ENCODE data around the gene TADA2B. TPM values are rescaled to one million over a fixed set of nuclear protein-coding genes. Genes with fewer than 3 reads are reported as not detected.
A peak's percentile ranks its signal among the peaks of the same experiment; 100 is the strongest.

TADA2B gene
- total RNA-seq, 1 donor from 2014 or later: 12.5 TPM

DNA sequence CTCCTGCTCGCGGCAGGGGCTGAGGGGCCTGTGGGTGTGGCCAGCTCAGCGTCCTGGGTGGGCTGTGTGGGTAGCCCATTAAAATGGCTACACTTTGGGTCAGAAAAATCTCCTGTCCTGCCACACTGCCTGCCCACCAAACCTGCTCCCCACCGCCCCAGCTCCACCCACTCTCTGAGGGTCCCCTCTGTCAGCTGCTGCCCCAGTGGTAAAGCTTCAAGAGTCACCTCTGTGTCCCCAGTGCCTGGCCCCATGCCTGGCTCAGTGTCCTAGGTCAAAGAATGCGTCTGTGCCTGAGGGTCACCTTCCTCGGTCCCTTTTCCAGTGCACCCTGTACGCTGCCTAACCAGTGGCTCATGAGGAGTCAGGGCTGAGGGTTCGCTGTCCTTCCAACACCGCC, 24.9 kb upstream of the TADA2B start:
- ATAC-seq: no peak

DNA sequence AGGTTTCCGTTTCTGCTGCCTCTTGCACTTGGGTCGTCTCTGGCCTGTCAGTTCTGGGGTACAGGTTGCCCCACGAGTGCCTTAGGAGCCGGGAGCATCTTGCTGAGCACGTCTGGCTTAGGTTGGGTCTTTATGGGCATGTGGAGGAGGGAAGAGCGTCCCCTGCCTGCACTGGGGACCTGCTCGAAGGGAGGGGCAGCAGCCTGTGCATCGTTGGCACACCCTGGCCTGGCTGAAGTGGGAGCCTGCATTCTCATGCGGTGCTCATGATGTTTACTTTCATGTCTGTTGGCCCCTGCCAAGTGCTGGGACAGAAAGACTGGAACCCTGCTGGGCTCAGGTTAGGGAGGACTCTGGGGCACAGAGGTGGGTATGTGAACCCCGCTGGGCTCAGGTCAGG, 23.8 kb upstream of the TADA2B start:
- ATAC-seq: no peak

DNA sequence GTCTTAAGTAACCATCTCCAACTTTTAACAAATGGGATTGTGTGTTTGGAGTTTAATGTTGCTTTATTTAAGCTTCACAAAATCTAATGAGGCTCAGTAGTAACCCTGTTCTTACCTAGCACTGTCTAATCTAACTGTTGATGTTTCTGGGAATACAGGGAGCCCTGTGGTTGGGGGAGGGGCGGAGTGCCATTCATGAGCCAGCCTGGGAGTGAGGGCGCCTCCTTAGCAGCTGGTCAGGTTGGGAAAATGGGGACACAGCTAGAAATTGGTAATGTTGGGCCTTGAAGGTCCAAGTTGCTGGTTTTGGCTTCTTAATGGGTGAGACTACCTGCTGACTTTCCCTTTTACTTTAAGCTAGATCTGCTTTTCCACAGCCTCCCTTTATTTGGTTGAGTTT, 22.9 kb upstream of the TADA2B start:
- ATAC-seq: no peak

DNA sequence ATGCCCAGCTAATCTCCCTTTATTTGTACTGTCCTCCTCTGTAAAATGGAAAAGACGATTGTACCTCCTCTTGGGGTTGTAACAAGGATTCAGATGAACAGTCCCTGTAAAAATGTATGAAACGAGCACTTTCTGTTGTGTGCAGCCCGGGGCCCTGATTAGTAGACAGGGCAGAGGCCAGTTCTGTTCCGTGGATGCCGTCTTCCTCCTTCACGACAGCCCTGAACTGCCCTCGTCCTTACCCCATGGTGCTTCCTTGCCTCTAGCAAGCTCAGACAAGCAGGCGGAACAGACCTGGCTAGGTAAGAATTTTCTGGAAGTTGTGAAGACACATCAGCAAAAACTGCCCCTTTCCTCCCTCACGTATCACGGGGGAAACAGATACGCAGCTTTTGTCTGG, 22.3 kb upstream of the TADA2B start:
- no peak for ATAC-seq

DNA sequence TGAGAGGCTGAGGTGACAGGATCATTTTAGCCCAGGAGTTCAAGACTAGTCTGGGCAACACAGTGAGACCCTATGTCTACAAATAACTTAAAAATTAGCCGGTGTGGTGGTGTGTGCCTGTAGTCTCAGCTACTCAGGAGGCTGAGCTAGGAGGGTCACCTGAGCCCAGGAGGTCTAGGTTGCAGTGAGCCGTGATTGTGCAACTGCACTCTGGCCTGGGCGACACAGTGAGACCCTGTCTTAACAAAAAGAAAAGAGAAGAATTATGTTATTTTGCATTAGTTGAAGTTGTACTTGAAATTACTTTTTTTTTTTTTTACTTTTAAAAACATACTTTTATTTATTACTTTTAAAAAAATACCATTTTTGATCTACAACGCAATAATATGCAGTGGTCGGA, 21.8 kb upstream of the TADA2B start:
- no peak for ATAC-seq

DNA sequence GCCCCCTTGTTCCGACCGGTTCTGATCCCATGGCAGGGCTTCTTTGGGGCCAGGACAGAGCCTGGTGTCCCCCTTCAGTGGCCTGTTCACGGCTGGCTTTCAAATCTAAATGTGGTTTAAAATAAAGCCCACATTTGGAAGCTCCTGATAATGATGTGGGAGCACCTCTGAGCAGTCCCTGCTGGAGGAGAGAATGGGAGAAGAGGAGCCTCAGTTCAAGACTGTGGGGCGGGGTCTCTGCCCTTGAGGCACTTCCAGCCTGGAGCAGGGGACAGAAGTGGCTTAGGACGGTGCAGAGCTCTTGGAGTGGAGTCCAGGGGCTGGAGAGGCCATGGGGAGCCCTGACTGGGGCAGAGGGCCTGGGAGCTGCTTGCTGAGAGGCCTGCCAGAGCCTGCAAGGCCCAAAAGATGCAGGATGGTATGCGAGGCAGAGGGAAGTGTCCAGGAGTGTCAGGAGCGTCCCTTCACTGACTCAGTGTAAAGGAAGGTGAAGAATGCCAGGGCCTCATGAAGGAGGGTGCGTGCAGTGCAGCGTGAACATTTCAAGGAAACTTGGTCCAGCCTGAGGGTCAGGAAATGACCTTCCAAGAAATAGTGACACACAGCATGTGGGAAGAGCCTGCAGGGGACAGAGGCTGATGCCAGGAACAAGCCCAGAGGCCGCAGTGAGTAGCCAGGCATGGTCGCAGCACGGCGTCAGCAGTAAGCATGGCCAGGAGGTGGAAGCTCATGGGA, 21.1 kb upstream of the TADA2B start:
- ATAC-seq: peak; percentile 76

DNA sequence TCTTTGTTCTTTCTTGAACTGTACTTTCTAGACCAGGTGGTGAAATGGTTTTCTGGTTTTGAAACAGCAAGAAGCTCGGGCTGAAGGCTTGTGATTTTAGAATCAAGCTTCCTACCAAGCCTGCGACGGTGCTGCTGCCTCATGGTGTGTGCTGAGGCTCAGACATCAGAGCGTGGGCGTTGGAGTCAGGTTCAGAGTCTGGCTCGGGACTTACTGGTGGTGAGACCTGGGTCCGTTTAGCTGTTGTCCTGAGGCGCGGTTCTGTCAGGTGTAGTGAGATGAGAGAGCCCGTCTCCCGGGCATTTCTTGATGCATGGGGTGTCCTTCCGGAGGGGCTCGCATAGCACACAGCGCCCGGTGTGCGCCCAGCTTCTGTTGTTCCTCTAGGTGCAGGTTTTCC, 19.7 kb upstream of the TADA2B start:
- no peak for ATAC-seq

DNA sequence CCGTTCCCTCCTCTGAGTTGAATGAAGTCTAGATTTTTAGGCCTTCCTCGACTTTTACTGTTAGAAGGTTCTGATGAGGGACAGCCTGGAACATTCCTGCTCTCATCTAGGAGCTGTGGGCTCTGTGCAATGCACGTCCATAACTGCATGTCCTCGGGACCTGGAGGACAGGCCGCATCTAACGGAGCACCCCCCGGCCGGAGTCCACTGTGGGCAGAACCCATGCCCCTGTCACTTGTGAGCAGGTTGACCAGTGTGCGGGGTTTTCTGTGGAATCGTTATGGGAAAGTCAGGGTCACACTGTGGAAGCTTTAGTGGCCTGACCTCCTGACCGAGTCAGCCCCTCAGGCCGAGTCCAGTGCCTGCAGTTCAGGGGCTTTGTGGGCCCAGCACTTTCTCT, 19.3 kb upstream of the TADA2B start:
- ATAC-seq: no peak

DNA sequence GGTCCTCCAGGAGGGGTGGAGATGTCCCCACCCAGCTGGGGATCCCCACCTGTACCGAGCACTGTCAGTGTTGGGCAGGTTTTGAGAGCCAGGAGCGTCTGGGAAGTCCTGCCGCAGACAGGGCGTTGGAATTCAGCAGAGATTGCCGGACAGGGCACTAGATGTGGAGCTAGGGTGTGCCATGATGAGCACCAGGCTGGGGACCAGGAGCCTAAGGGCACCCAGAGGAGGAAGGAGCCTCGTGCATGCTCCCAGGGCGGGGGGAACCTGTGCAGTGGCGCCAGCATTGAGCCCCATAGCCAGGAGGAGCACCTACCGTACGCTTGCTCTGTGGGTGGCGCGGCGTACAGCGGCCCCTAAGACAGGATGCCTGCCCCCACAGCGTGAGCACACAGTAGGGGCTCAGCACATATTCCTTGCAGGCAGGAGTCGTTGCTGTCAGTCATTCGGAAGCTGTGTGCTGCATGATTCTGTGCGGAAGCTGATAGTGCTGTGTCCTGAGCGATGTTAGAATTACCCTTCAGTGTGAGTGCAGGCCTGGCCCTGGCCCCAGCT, 18.8 kb upstream of the TADA2B start:
- ATAC-seq: no peak

DNA sequence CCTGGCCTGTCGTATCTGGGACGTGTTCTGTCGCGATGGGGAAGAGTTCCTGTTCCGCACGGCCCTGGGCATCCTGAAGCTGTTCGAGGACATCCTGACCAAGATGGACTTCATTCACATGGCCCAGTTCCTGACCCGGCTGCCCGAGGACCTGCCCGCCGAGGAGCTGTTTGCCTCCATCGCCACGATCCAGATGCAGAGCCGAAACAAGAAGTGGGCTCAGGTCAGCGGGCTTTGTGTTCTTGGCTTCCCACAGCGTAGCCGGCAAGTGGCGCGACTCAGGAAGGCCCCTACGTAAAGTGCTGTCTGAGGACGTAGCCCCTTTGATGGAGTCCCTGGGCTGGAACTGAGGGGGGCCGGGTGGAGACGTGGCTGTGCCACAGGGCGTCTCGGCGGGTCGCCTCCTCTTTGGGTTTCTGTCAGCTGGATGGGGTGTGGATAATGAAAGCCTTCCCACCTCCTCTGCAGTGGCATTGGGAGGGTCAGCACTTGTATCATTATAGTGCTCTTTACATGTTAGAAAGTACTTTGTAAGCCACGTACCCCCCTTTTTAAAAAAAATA, 18.1 kb upstream of the TADA2B start:
- no peak for ATAC-seq

DNA sequence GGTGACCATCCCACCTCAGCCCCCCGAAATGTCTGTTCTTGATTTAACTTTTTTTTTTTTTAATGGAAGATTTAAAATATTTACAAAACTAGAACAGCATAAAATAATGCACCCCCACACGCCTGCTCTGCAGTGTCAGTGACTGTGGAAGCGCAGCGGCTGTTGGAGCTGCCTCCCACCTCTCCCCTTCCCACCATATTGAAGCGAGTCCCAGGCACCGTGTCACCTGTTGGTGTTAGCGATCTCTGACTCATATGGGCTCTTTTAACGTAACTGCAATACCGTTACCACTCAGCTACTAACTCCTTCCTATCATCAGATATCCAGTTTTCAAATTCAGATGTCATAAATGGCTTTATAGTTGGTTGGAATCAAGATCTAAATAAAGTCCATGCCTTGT, 17.1 kb upstream of the TADA2B start:
- no peak for ATAC-seq

DNA sequence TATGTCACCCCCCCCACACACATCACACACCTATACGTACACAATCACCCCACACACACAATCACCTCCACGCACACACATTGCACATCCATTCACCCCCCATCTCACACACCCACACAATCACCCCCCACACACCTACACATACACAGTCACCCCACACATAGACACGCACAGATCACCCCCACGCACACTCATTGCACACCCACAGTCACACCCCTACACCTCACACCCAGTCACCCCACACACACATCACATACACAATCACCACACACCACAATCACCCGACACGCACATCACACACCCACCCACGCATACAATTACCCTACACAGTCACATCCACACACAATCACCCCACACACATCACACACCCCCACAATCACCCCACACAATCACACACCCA, 15.9 kb upstream of the TADA2B start:
- no peak for ATAC-seq

DNA sequence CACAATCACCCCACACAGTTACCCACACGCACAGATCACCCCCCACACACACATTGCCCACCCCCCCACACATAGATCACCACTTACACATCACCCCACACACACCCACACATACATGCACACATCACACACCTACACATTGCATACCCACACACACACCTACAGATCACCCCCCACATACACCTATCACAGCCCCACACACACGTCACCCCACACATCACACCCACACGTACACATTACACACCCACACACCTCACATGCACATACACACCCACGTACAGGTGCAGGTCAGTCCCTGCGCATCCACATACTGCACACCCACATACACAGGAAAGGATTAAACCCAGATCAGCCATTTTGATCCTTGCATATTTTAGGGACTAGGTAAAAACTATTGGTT, 15.3 kb upstream of the TADA2B start:
- ATAC-seq: no peak

DNA sequence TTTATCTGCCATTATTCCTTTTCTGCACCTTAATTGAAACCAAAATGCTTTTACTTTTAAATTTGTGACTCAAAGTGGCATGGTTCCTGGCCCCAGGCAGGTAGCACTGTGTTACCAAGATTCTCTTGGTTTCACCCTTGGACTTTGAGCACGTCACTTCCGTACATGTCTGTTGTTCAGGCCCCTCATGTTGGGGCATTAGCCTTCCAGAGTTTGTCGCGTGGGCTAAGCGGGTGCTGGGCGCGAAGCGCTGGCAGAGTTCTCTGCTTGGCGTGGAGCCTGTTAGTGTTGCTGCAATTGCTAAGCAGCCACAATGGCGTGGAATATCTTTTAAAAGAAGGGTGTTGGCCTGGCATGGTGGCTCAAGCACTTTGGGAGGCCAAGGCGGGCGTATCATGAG, 14.0 kb upstream of the TADA2B start:
- ATAC-seq: no peak

DNA sequence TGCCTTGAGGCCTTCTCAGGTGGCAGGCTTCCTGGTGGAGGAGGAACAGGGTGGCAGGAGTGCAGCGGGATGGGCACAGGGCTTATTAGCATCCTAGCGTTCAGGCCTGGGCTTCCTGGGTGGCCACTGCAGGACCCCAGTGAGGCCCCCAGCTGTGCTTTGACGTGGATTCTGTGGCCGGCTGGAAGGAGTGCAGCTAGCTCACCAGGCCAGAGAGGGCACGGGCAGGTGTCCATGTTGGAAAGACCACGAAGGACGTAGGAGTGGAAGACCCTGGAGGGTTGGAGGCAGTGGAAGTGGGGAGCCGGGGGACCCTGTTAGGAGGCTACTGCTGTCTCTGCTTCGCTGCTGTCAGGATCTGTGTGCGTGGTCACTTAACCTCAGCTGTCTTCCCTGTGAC, 13.3 kb upstream of the TADA2B start:
- no peak for ATAC-seq

DNA sequence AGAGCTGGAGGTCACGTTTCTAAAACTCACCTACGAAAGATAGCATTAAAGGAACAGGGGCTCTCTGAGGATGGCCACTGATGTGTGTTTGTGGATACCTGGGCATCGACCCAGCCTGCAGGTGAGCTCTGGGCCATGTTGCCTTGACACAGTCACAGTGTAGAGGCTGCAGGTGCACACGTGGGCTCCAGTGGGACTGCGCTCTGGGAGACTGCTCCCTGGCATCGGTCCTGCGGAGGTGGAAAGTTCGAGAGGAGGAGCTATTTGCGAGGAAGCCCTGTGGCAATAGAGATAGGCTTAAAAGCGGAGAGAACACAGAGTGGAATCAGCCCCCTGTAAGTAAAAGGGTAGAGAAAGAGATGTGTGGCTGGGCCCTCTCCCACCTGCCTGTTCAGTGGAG, 12.3 kb upstream of the TADA2B start:
- ATAC-seq: no peak

DNA sequence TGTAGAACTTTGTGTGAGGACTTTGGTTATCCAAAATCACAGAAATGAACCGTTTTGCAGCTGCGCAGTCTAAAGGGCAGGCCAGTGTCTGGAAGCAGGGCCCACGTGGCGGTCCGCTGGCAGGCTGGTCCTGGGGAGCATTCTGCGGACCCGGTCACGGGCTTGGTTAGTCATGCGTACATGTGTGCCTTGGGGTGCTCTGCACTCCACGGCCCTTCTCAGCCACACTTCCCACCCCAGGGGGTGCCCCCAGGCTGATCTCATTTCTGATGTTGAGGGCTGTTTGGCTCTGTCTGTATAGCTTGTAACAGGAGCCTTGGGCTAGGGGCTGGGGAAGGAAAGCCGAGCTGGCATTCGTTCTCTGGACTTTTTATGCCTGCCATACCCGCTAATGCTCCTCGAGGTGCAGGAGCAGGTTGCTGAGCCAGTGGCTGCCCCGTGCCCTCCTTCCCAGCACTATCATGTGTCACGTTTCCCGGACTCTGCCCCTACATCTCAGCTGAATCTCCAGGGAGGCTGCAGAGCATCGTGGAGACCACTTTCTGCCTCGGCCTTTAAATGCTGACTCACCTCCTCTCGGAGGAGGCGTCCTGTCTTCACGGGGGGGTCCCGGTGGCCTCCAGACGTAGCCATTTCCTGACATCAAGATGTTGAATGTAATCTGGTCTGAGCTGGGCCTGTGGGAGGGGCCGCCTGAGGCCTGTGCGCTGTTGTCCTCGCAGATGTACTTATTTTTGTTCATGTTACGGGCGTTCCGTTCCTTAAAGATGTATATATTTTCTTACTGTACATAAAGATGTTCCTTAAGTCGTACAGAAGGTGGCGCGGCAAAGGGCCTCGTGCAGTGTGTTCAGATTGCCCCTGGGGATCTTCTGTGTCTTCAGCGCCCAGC, 11.4 kb upstream of the TADA2B start:
- no peak for ATAC-seq

DNA sequence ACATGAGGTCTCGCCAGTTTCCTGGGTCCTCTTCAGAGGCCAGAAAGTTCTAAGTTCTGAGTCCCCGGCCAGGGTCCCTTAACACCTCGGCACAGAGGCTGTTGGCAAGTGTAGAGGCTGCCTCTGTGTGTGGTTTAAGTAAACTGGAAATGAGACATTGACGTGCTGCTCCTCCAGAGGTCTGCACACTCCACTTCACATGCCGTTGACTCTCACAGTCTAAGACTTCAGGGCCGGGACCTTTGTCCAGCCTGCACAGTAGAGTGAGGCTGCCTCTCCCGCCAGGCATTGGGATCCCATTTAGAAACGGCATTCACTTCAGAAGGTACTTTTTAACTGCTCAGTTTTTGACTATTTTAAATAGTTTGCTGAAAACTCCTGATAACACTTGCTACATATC, 10.6 kb upstream of the TADA2B start:
- ATAC-seq: no peak

DNA sequence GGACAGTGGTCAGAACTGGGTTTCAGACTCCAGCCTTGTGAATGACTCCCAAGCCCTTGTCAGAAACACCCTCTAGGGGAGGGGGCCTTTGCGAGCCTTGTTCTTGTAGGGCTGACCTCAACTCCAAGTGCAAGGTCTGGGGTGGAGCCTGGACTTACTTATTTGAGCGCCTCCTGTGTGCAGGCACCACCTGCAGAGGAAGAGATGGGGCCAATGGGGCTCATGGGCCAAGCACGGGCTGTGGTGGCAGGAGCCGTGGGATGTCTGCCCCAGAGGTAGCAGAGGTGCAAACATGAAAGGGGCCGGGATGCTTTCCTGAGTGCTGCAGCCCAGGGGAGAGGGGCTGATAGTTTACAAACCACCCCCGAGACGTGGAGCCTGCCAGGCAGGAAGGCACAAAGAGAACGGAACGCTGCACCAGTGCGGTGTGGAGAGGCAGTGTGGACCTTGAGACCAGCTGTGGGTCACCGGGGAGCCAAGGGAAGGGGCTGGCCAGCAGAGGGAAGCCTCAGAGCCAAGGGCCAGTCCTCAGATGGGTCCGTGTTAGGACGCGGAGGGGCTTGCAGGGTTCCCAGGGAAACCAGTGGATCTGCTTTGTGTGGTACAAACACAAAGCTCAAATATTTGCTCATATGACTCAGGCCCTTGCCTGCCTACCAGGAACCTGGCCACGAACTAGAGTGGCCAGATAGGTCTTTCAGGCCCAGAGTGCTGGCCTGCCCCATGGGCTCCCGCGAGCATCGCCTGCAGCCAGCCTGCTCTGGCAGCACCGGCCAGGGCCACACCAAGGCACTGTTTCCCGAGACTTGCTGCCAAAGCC, 8.7 kb upstream of the TADA2B start:
- peak; percentile 62 for ATAC-seq

DNA sequence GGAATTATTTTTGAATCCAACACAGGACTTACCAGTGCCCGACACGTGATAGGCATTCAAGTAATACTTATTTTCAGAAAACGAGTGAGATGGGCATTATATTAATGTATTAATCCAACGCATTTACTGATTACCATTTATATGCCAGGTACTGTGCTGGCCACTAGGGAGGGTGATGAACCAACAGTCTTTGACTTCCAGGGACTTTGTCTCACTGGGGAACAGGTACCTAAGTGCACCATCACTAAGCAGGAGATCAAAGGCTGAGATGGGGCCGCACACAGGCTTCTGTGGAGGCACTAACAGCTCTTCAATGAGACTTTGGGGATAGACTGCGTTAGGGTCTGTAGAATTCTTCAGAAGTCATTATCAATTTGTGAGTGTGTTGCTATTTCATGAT, 5.7 kb upstream of the TADA2B start:
- ATAC-seq: no peak

DNA sequence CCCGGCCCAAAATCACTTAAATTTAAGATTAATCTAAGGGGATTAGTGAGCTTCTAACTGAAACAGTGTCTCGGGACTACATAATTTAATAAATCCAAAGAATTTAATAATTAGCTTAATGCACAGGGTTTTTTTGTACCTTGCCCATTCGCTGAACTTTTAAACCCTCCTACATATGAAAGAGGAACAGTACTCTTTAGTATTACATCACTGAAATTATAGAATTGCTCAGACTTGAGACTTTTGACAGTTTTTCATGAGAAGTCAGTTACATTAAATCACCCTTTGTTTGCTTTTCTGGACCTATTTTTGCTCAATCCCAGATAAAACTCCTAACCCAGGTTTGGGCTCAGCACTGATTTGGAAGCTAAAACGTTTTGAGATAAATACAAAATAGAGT, 2.4 kb upstream of the TADA2B start:
- ATAC-seq: no peak

DNA sequence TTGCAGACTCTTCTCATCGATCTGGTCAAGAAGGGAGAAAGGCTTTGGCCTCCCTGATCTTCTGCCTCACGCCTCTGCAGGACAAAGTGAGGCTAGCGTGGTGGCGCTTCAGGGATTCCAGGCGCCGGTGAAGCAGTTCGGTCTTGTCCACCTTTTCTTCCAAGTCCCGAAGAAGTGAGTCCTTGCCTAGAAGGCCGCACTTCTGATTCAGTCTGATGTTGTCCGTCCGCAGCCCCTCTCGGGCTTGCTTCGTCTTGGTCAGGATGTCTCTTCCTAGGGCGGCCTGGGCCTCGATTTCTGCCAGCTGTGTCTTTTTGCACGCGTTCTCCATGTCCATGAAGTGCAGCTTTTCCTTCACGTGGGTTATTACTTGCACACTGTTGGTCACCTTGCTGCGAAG, 1.9 kb upstream of the TADA2B start:
- no peak for ATAC-seq

Measured in esophagus mucosa (tissue), 1 donor.